DOHH2 (cell line): ENCODE measurements around the gene RB1.

Experiments
- H3F3A ChIP-seq: fragments of 200-600 bp; sonication (generic), shearing (Covaris generic); 2 replicates; pipeline ENCODE4 v1.6.0; 2016; ENCODE audit warnings: antibody characterized with exemption, mild to moderate bottlenecking; ENCODE audit not compliant: control insufficient read depth, insufficient read depth
- H3K27ac ChIP-seq: fragments of 200-600 bp; sonication (generic); 2 replicates; pipeline ENCODE4 v1.5.1; 2014; ENCODE audit warnings: low read depth, mild to moderate bottlenecking, low read length, moderate library complexity
- H3K27me3 ChIP-seq: fragments of 200-600 bp; sonication (generic); 2 replicates; pipeline ENCODE4 v1.6.1; 2014; ENCODE audit warnings: mild to moderate bottlenecking, low read length, mixed read lengths; ENCODE audit not compliant: control insufficient read depth
- H3K36me3 ChIP-seq: fragments of 200-600 bp; sonication (generic); 2 replicates; pipeline ENCODE4 v1.6.1; 2014; ENCODE audit warnings: mild to moderate bottlenecking, low read length, moderate library complexity, mixed read lengths; ENCODE audit not compliant: control insufficient read depth
- H3K4me1 ChIP-seq: fragments of 200-600 bp; sonication (generic); 2 replicates; pipeline ENCODE4 v1.6.1; 2014; ENCODE audit warnings: mild to moderate bottlenecking, low read length, mixed read lengths; ENCODE audit not compliant: control insufficient read depth
- H3K4me2 ChIP-seq: fragments of 200-600 bp; sonication (generic); 2 replicates; pipeline ENCODE4 v1.6.0; 2014; ENCODE audit warnings: mild to moderate bottlenecking, low read length, moderate library complexity
- H3K4me3 ChIP-seq: fragments of 200-600 bp; sonication (generic); 2 replicates; pipeline ENCODE4 v1.5.1; 2014; ENCODE audit warnings: mild to moderate bottlenecking, low read length, mixed read lengths
- H3K79me2 ChIP-seq: fragments of 200-600 bp; sonication (generic); 2 replicates; pipeline ENCODE4 v1.6.1; 2014; ENCODE audit warnings: mild to moderate bottlenecking, low read length, mixed read lengths; ENCODE audit not compliant: control insufficient read depth
- H3K9me2 ChIP-seq: fragments of 200-600 bp; sonication (generic); replicated peaks from 2 replicates; pipeline ENCODE4 v1.6.1; 2014; ENCODE audit warnings: mild to moderate bottlenecking, low read length, mixed read lengths; ENCODE audit not compliant: control insufficient read depth
- H3K9me3 ChIP-seq: fragments of 200-600 bp; sonication (generic); 2 replicates; pipeline ENCODE4 v1.6.1; 2014; ENCODE audit warnings: antibody characterized with exemption, low read length, mixed read lengths; ENCODE audit not compliant: control insufficient read depth, insufficient read depth
- H4K20me1 ChIP-seq: fragments of 200-600 bp; sonication (generic); 2 replicates; pipeline ENCODE4 v1.6.0; 2014; ENCODE audit warnings: low read depth, mild to moderate bottlenecking, antibody characterized with exemption, low read length, moderate library complexity; ENCODE audit not compliant: control insufficient read depth, insufficient read depth
- CTCF ChIP-seq: fragments of 200-600 bp; sonication (generic); IDR thresholded peaks from one replicate; pipeline ENCODE4 v1.5.1; 2014; ENCODE audit warnings: antibody characterized with exemption, mild to moderate bottlenecking, low read depth, low read length; ENCODE audit not compliant: poor library complexity, severe bottlenecking
- EZH2phosphoT487 ChIP-seq: fragments of 200-600 bp; sonication (generic); IDR thresholded peaks from 2 replicates; pipeline ENCODE4 v1.6.1; 2017; ENCODE audit warnings: borderline replicate concordance, mild to moderate bottlenecking, antibody characterized with exemption, low read length, moderate library complexity, mixed read lengths

RB1 gene

GRCh38 chr13:48391257-48391656 lies 87.7 kb downstream of the RB1 start:
- Histone ChIP-seq H3F3A (no peaks in the 10 kb centered on the region), H3K79me2 (no peaks in the 10 kb centered on the region), H3K27me3 (no peaks in the 10 kb centered on the region), H3K4me2 (no peak overlapping the region), H3K4me3 (no peak overlapping the region), H3K27ac (no peak overlapping the region), H3K4me1 (no peaks in the 10 kb centered on the region), H3K9me2 (no peaks in the 10 kb centered on the region), H4K20me1 (no peaks in the 10 kb centered on the region), H3K9me3 (no peaks in the 10 kb centered on the region; the same call in 1 of the 2 replicates), H3K36me3 (peaks cover 60% of the 10 kb centered on the region)
- no peak for TF ChIP-seq EZH2phosphoT487
- no peak for TF ChIP-seq CTCF

GRCh38 chr13:48393030-48393697 lies 89.6 kb downstream of the RB1 start:
- no peaks in the 10 kb centered on the region for H3K79me2 ChIP-seq
- no peaks in the 10 kb centered on the region for H3K9me2 ChIP-seq
- no peak for TF ChIP-seq EZH2phosphoT487
- no peak for TF ChIP-seq CTCF
- peaks cover 53% of the 10 kb centered on the region for H3K36me3 ChIP-seq
- no peak overlapping the region for H3K4me2 ChIP-seq
- peaks cover 4% of the 10 kb centered on the region for H3K4me1 ChIP-seq
- H3K4me3 ChIP-seq = no peak overlapping the region
- H3K9me3 ChIP-seq = no peaks in the 10 kb centered on the region; the same call in 1 of the 2 replicates
- no peaks in the 10 kb centered on the region for H3F3A ChIP-seq
- H3K27me3 ChIP-seq = no peaks in the 10 kb centered on the region
- no peak overlapping the region for H3K27ac ChIP-seq
- no peaks in the 10 kb centered on the region for H4K20me1 ChIP-seq

- TF ChIP-seq EZH2phosphoT487 = no peak
- no peak for TF ChIP-seq CTCF
- no peaks in the 10 kb centered on the region for H3K79me2 ChIP-seq
- H3K36me3 ChIP-seq = peaks cover 52% of the 10 kb centered on the region
Measured at GRCh38 chr13:48393698-48394085, 90.1 kb downstream of the RB1 start.

More at GRCh38 chr13:48393698-48394085, 90.1 kb downstream of the RB1 start:
- no peak overlapping the region for H3K27ac ChIP-seq
- H3K4me3 ChIP-seq = no peak overlapping the region
- H3F3A ChIP-seq = no peaks in the 10 kb centered on the region
- no peaks in the 10 kb centered on the region; the same call in 1 of the 2 replicates for H4K20me1 ChIP-seq
- H3K4me2 ChIP-seq = no peak overlapping the region
- no peaks in the 10 kb centered on the region; the same call in 1 of the 2 replicates for H3K9me3 ChIP-seq
- no peaks in the 10 kb centered on the region for H3K9me2 ChIP-seq
- H3K27me3 ChIP-seq = no peaks in the 10 kb centered on the region
- peaks cover 7% of the 10 kb centered on the region for H3K4me1 ChIP-seq
